NCI-H2081 treated with DMSO at 0.1 percent for 48 hours (cell line): ENCODE results near the gene BTNL9.
"Not testable (repeated sequence)": the region's sequence is repeated elsewhere in the genome, so short reads cannot be mapped to it uniquely, and the experiment has no call there.

Source experiments
- DNase-seq: peaks from one replicate; lab custom pipeline; 2025; lab: John Stamatoyannopoulos, UW

Gene BTNL9

GRCh38 chr5:181043285-181044092 is 3.4 kb downstream of the BTNL9 start:
- no peak for DNase-seq

GRCh38 chr5:181044093-181044599 is 4.1 kb downstream of the BTNL9 start:
- no peak for DNase-seq

GRCh38 chr5:181044662-181045305 is 4.7 kb downstream of the BTNL9 start:
- no peak for DNase-seq

GRCh38 chr5:181045316-181045715 is 5.2 kb downstream of the BTNL9 start:
- no peak for DNase-seq

GRCh38 chr5:181045857-181046256 is 5.8 kb downstream of the BTNL9 start:
- not testable (repeated sequence) for DNase-seq

GRCh38 chr5:181047288-181047687 is 7.2 kb downstream of the BTNL9 start:
- no peak for DNase-seq

- DNase-seq = no peak
Measured at GRCh38 chr5:181047921-181048320, 7.9 kb downstream of the BTNL9 start.

GRCh38 chr5:181050016-181050415 is 9.9 kb downstream of the BTNL9 start:
- no peak for DNase-seq

GRCh38 chr5:181051841-181052671 is 12.0 kb downstream of the BTNL9 start:
- DNase-seq = no peak

- DNase-seq = no peak
Measured at GRCh38 chr5:181052672-181053487, 12.8 kb downstream of the BTNL9 start.

- no peak for DNase-seq
Measured at GRCh38 chr5:181053488-181054121, 13.5 kb downstream of the BTNL9 start.

- DNase-seq = no peak
Measured at GRCh38 chr5:181054138-181054537, 14.1 kb downstream of the BTNL9 start.

- no peak for DNase-seq
Measured at GRCh38 chr5:181054871-181055459, 14.9 kb downstream of the BTNL9 start.

GRCh38 chr5:181056431-181056830 is 16.4 kb downstream of the BTNL9 start:
- no peak for DNase-seq

GRCh38 chr5:181058321-181058720 is 18.3 kb downstream of the BTNL9 start:
- no peak for DNase-seq

- DNase-seq = no peak
Measured at GRCh38 chr5:181058786-181059296, 18.8 kb downstream of the BTNL9 start.

GRCh38 chr5:181059297-181060230 is 19.5 kb downstream of the BTNL9 start:
- no peak for DNase-seq

- DNase-seq = no peak
Measured at GRCh38 chr5:181060231-181060590, 20.1 kb downstream of the BTNL9 start.

GRCh38 chr5:181060924-181061323 is 20.9 kb downstream of the BTNL9 start:
- no peak for DNase-seq
